ENCODE data around the gene KDM6A. TPM values are rescaled to one million over a fixed set of nuclear protein-coding genes. Genes with fewer than 3 reads are reported as not detected.
"Not testable (repeated sequence)": the region's sequence is repeated elsewhere in the genome, so short reads cannot be mapped to it uniquely, and the experiment has no call there.

KDM6A gene
- total and polyA plus RNA-seq, 2 donors (not counting 1 experiment from before 2014, with no cell fraction given): 13.8 to 28.4 TPM

DNA sequence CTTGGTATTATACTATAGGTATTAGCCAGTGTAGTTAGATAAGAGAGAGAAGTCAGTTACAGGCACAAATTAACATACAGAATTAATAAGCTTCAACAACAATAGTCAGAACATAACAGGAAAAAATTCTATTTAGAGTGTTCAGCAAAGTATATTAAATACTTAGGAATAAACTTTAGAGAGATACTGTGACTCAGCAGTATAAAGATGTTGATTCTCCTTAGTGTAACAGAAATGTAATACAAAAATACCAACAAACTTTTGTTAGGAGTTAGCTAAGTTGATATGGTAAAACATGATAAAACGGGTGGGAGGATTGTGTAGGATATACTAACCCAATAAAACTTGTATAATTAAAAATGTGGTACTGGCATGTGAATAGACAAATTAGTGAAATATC, 173.4 kb downstream of the KDM6A start:
- H3K9me3 ChIP-seq (ENCODE audit: control insufficient read depth, insufficient read depth, low read depth, low read length): no peaks in the 10 kb centered on the region
- H2AFZ ChIP-seq (ENCODE audit: low read length): no peak overlapping the region
- TF ChIP-seq, protein P1, sequence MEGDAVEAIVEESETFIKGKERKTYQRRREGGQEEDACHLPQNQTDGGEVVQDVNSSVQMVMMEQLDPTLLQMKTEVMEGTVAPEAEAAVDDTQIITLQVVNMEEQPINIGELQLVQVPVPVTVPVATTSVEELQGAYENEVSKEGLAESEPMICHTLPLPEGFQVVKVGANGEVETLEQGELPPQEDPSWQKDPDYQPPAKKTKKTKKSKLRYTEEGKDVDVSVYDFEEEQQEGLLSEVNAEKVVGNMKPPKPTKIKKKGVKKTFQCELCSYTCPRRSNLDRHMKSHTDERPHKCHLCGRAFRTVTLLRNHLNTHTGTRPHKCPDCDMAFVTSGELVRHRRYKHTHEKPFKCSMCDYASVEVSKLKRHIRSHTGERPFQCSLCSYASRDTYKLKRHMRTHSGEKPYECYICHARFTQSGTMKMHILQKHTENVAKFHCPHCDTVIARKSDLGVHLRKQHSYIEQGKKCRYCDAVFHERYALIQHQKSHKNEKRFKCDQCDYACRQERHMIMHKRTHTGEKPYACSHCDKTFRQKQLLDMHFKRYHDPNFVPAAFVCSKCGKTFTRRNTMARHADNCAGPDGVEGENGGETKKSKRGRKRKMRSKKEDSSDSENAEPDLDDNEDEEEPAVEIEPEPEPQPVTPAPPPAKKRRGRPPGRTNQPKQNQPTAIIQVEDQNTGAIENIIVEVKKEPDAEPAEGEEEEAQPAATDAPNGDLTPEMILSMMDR (conservative IDR thresholded peaks at IDR 0.05 in 1 of 2, IDR thresholded peaks at IDR 0.05 in 1 of 2; ENCODE audit: low read depth in 1 of 2, low read length in 2 of 2): no peak
- TF ChIP-seq EZH2 (IDR thresholded peaks at IDR 0.05; ENCODE audit: low read length, missing control alignments): no peak
- H3K4me3 ChIP-seq (replicated peaks in 1 of 4; ENCODE audit: control extremely low read depth in 1 of 4, insufficient read depth in 1 of 4, low read depth in 3 of 4, low read length in 4 of 4): no peak overlapping the region
- no peaks in the 10 kb centered on the region for H3K27me3 ChIP-seq (ENCODE audit: control insufficient read depth, insufficient read depth, low read length)
- H3K9ac ChIP-seq (ENCODE audit: insufficient read depth, low read length): no peak overlapping the region
- H3K36me3 ChIP-seq (ENCODE audit: control insufficient read depth, insufficient read depth, low read length): no peaks in the 10 kb centered on the region
- no peak overlapping the region for H3K27ac ChIP-seq (ENCODE audit: insufficient read depth, low read length)
- H3K4me1 ChIP-seq (ENCODE audit: control insufficient read depth, extremely low read depth, insufficient read depth, low read length): no peaks in the 10 kb centered on the region
- DNase-seq (ENCODE audit: low read depth in 2 of 2): no peak
- no peak overlapping the region for H3K4me2 ChIP-seq (ENCODE audit: extremely low read depth, insufficient read depth, low read length)
- H3K79me2 ChIP-seq (ENCODE audit: control insufficient read depth, insufficient read depth, low read length): no peaks in the 10 kb centered on the region
- no peaks in the 10 kb centered on the region for H4K20me1 ChIP-seq (ENCODE audit: control insufficient read depth, extremely low read depth, insufficient read depth, low read length)

- no peak overlapping the region for H3K4me3 ChIP-seq (replicated peaks in 1 of 4; ENCODE audit: control extremely low read depth in 1 of 4, insufficient read depth in 1 of 4, low read depth in 3 of 4, low read length in 4 of 4)
- TF ChIP-seq, protein P1 (conservative IDR thresholded peaks at IDR 0.05 in 1 of 2, IDR thresholded peaks at IDR 0.05 in 1 of 2; ENCODE audit: low read depth in 1 of 2, low read length in 2 of 2): no peak
- no peak for TF ChIP-seq EZH2 (IDR thresholded peaks at IDR 0.05; ENCODE audit: low read length, missing control alignments)
- no peaks in the 10 kb centered on the region for H3K79me2 ChIP-seq (ENCODE audit: control insufficient read depth, insufficient read depth, low read length)
- DNase-seq (ENCODE audit: low read depth in 2 of 2): no peak
- H3K36me3 ChIP-seq (ENCODE audit: control insufficient read depth, insufficient read depth, low read length): no peaks in the 10 kb centered on the region
- no peaks in the 10 kb centered on the region for H3K4me1 ChIP-seq (ENCODE audit: control insufficient read depth, extremely low read depth, insufficient read depth, low read length)
- no peak overlapping the region for H2AFZ ChIP-seq (ENCODE audit: low read length)
- no peak overlapping the region for H3K9ac ChIP-seq (ENCODE audit: insufficient read depth, low read length)
- H3K27me3 ChIP-seq (ENCODE audit: control insufficient read depth, insufficient read depth, low read length): no peaks in the 10 kb centered on the region
- no peak overlapping the region for H3K27ac ChIP-seq (ENCODE audit: insufficient read depth, low read length)
- no peak overlapping the region for H3K4me2 ChIP-seq (ENCODE audit: extremely low read depth, insufficient read depth, low read length)
- H4K20me1 ChIP-seq (ENCODE audit: control insufficient read depth, extremely low read depth, insufficient read depth, low read length): no peaks in the 10 kb centered on the region
- H3K9me3 ChIP-seq (ENCODE audit: control insufficient read depth, insufficient read depth, low read depth, low read length): no peaks in the 10 kb centered on the region
These were observed 177.6 kb downstream of the KDM6A start for GRCh38 chrX:45050558-45050957.

DNA sequence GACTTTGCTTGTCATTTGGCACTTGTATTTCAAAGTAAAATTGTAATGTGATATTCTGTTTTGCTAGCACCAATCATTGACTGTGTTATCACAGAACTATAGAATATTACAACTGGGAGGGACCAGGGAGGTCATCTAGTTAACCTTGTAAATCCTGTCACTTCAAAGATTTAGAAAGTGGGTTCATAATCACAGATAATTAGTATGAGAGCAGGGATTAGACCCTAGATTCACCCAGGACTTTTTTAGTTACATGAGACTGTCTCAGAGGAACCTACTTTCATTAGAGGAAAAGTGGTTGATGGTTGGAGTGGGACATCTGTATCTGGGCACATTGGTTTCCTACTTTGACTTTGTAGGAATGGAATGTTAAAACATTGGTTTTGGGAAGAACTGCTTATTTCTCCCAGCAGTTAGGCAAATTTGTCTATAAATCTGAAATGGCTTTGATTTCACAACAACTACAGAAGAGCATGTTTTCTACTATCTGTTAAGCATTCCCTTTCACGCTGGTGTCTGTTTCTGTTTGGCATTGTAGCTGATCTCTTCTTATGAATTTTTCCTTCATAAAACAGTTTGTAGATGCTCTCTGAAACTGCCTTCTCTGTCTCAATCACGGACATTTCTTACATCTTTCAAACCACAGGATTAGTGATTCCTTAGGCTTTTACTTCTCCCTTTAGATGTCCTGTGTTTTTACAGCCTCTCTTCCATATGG, 183.6 kb downstream of the KDM6A start:
- DNase-seq (ENCODE audit: low read depth in 2 of 2): no peak
- H3K4me1 ChIP-seq (ENCODE audit: control insufficient read depth, extremely low read depth, insufficient read depth, low read length): no peaks in the 10 kb centered on the region
- H3K4me2 ChIP-seq (ENCODE audit: extremely low read depth, insufficient read depth, low read length): no peak overlapping the region
- no peaks in the 10 kb centered on the region for H4K20me1 ChIP-seq (ENCODE audit: control insufficient read depth, extremely low read depth, insufficient read depth, low read length)
- H3K4me3 ChIP-seq (replicated peaks in 1 of 4; ENCODE audit: control extremely low read depth in 1 of 4, insufficient read depth in 1 of 4, low read depth in 3 of 4, low read length in 4 of 4): no peak overlapping the region
- H3K27me3 ChIP-seq (ENCODE audit: control insufficient read depth, insufficient read depth, low read length): no peaks in the 10 kb centered on the region
- H3K36me3 ChIP-seq (ENCODE audit: control insufficient read depth, insufficient read depth, low read length): no peaks in the 10 kb centered on the region
- H3K79me2 ChIP-seq (ENCODE audit: control insufficient read depth, insufficient read depth, low read length): no peaks in the 10 kb centered on the region
- H3K9me3 ChIP-seq (ENCODE audit: control insufficient read depth, insufficient read depth, low read depth, low read length): no peaks in the 10 kb centered on the region
- no peak overlapping the region for H3K27ac ChIP-seq (ENCODE audit: insufficient read depth, low read length)
- no peak overlapping the region for H3K9ac ChIP-seq (ENCODE audit: insufficient read depth, low read length)
- H2AFZ ChIP-seq (ENCODE audit: low read length): no peak overlapping the region
- TF ChIP-seq, protein P1 (conservative IDR thresholded peaks at IDR 0.05 in 1 of 2, IDR thresholded peaks at IDR 0.05 in 1 of 2; ENCODE audit: low read depth in 1 of 2, low read length in 2 of 2): no peak
- TF ChIP-seq EZH2 (IDR thresholded peaks at IDR 0.05; ENCODE audit: low read length, missing control alignments): no peak

GRCh38 chrX:45059906-45060305, 186.9 kb downstream of the KDM6A start:
- H3K4me1 ChIP-seq (ENCODE audit: control insufficient read depth, extremely low read depth, insufficient read depth, low read length); H3K36me3 ChIP-seq (ENCODE audit: control insufficient read depth, insufficient read depth, low read length); H3K4me2 ChIP-seq (ENCODE audit: extremely low read depth, insufficient read depth, low read length); H3K79me2 ChIP-seq (ENCODE audit: control insufficient read depth, insufficient read depth, low read length); H3K9ac ChIP-seq (ENCODE audit: insufficient read depth, low read length); H3K27me3 ChIP-seq (ENCODE audit: control insufficient read depth, insufficient read depth, low read length); H3K27ac ChIP-seq (ENCODE audit: insufficient read depth, low read length); H3K9me3 ChIP-seq (ENCODE audit: control insufficient read depth, insufficient read depth, low read depth, low read length); DNase-seq (ENCODE audit: low read depth in 2 of 2); H4K20me1 ChIP-seq (ENCODE audit: control insufficient read depth, extremely low read depth, insufficient read depth, low read length); H3K4me3 ChIP-seq (replicated peaks in 1 of 4; ENCODE audit: control extremely low read depth in 1 of 4, insufficient read depth in 1 of 4, low read depth in 3 of 4, low read length in 4 of 4); H2AFZ ChIP-seq (ENCODE audit: low read length): not testable (repeated sequence)
